HepG2 (cell line): ENCODE results near the gene PPP2R2D. TPM values are rescaled to one million over a fixed set of nuclear protein-coding genes. Genes with fewer than 3 reads are reported as not detected.
A peak's percentile ranks its signal among the peaks of the same experiment; 100 is the strongest.

Source experiments
- ATF7-NPFF ChIP-seq: sonication (generic); formaldehyde crosslinking; IDR thresholded peaks from 2 replicates; pipeline ENCODE4 v1.8.1; 2023; ENCODE audit warnings: mild to moderate bottlenecking, low read depth, missing genetic modification reagents, moderate library complexity
- EED ChIP-seq: sonication (generic); formaldehyde crosslinking; IDR thresholded peaks from 2 replicates; pipeline ENCODE4 v1.5.0; 2020; ENCODE audit warnings: mild to moderate bottlenecking, missing genetic modification reagents
- ERF ChIP-seq: IDR thresholded peaks from 2 replicates; pipeline ENCODE4 v1.6.1; 2018; ENCODE audit warnings: missing biosample characterization, missing genetic modification reagents
- GATAD1 ChIP-seq: IDR thresholded peaks from 2 replicates; pipeline ENCODE4 v1.6.1; 2016; ENCODE audit warnings: missing genetic modification reagents, missing compliant biosample characterization
- GTF3A ChIP-seq: sonication (generic); formaldehyde crosslinking; conservative IDR thresholded peaks from 2 replicates; pipeline ENCODE4 v1.4.0; 2020; ENCODE audit warnings: mild to moderate bottlenecking, missing genetic modification reagents
- HMG20B ChIP-seq: conservative IDR thresholded peaks from 2 replicates; pipeline ENCODE4 v1.6.1; 2016; ENCODE audit warnings: missing genetic modification reagents, missing compliant biosample characterization
- REST ChIP-seq, 2 experiments: IDR thresholded peaks; 2 replicates each; pipeline ENCODE4 v1.6.1; 2011 to 2012; ENCODE audit warnings: low read length in 2 of 2, borderline replicate concordance in 1 of 2, low read depth in 1 of 2, mild to moderate bottlenecking in 1 of 2, moderate library complexity in 1 of 2
- TFAP4 ChIP-seq: sonication (generic); IDR thresholded peaks from 2 replicates; pipeline ENCODE4 v1.6.1; 2016; ENCODE audit warnings: low read depth, borderline replicate concordance
- ZNF138 ChIP-seq: sonication (generic); formaldehyde crosslinking; IDR thresholded peaks from 2 replicates; pipeline ENCODE4 v1.5.0; 2020; ENCODE audit warnings: mild to moderate bottlenecking, low read depth, missing genetic modification reagents
- ZNF609 ChIP-seq: sonication (generic); formaldehyde crosslinking; IDR thresholded peaks from 2 replicates; pipeline ENCODE4 v1.4.0; 2020; ENCODE audit warnings: mild to moderate bottlenecking, missing genetic modification reagents, borderline replicate concordance
- ZNF850 ChIP-seq: sonication (generic); formaldehyde crosslinking; conservative IDR thresholded peaks from 2 replicates; pipeline ENCODE4 v1.9.0; 2021; ENCODE audit warnings: mild to moderate bottlenecking, missing genetic modification reagents
- polyA plus RNA-seq, 8 experiments: library from polyadenylated mRNA; depleted of rRNA in 3 of 8; stranded (reverse) in 7 of 8; unstranded in 1 of 8; fragments of >200 nt; fragmentation: Illumina TruSeq in 4 of 8; extraction: Trizol in 4 of 8; gene quantifications; 2 replicates each; pipeline versions ENCODE4 v1.2.1 to v1.2.3, GENCODE V29; 2011 to 2016; ENCODE audit warnings: low read depth in 4 of 8, missing spikeins in 1 of 8, mixed read lengths in 1 of 8; ENCODE audit not compliant: insufficient read depth in 1 of 8
- total RNA-seq, 5 experiments: library from RNA; depleted of rRNA; stranded (reverse); fragments of >200 nt; fragmentation: Illumina TruSeq; extraction: Trizol; gene quantifications; 2 replicates each; pipeline ENCODE4 v1.2.3, GENCODE V29; 2016; ENCODE audit warnings: low read depth in 1 of 5
- TF ChIP-seq, protein P1 (sequence below): sonication (generic); formaldehyde crosslinking; IDR thresholded peaks from 2 replicates; pipeline ENCODE4 v1.4.0; 2020; ENCODE audit warnings: missing genetic modification reagents, borderline replicate concordance
- TF ChIP-seq, protein P2 (sequence below): sonication (generic); formaldehyde crosslinking; IDR thresholded peaks from 2 replicates; pipeline ENCODE4 v1.5.0; 2020; ENCODE audit warnings: missing genetic modification reagents, mild to moderate bottlenecking, borderline replicate concordance

PPP2R2D gene
- total and polyA plus RNA-seq, 2 of the 13 experiments (the other 11 are each of a cell fraction or from before 2014, with no cell fraction given) = 32.7 to 33.2 TPM

DNA sequence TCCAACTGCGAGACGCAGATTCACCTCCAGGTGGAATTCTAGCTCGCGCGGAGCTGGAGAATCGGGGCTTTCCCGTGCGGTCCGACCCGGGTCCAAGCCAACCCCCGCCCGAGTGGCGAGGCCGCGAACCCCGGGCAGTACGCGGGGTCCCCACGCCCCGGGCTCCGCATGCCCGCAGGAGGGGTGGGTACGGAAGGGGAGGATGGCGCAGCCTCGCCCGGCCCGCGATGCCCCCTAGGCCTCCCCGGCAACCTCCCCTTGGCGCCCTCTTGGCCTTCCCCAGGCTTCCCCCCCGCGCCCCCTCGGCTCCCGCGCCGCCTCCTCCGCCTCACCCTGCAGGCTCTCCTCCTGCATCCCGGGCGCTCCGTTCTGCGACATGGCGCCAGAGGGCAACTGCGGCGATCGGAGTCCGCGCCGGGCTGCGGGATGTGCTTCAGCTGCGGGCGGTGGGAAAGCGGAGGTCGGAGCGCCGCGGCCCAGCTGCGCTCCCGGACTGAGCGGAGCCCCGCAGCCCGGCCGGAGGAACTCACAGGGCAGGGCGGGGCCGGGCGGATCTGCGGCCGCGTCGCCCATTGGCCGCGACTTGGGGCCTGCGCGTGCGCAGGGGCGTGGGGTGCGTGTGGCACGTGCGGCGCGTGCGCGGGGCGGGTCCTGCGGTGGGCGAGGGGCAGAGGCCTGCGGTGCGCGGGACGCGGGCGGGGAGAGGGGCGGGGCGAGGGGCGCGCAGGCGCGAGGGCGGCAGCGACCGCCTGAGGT is 80.8 kb downstream of the PPP2R2D start, which contains the start of gene BNIP3 (continued):
- TF ChIP-seq, protein P1, sequence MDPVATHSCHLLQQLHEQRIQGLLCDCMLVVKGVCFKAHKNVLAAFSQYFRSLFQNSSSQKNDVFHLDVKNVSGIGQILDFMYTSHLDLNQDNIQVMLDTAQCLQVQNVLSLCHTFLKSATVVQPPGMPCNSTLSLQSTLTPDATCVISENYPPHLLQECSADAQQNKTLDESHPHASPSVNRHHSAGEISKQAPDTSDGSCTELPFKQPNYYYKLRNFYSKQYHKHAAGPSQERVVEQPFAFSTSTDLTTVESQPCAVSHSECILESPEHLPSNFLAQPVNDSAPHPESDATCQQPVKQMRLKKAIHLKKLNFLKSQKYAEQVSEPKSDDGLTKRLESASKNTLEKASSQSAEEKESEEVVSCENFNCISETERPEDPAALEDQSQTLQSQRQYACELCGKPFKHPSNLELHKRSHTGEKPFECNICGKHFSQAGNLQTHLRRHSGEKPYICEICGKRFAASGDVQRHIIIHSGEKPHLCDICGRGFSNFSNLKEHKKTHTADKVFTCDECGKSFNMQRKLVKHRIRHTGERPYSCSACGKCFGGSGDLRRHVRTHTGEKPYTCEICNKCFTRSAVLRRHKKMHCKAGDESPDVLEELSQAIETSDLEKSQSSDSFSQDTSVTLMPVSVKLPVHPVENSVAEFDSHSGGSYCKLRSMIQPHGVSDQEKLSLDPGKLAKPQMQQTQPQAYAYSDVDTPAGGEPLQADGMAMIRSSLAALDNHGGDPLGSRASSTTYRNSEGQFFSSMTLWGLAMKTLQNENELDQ = 0 out of 2 replicates have a peak, but pooled peaks have one; percentile 32
- TF ChIP-seq, protein P2, sequence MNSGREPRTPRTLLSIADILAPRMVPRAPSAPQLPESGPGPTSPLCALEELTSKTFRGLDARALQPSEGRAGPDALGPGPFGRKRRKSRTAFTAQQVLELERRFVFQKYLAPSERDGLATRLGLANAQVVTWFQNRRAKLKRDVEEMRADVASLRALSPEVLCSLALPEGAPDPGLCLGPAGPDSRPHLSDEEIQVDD (CRISPR knock-in tag) = no peak
- TF ChIP-seq EED (CRISPR knock-in tag) = peak; percentile 77; the same call in 1 of the 2 replicates
- TF ChIP-seq GATAD1 (CRISPR knock-in tag) = peak; percentile 51; the same call in 1 of the 2 replicates
- TF ChIP-seq TFAP4 = peak; percentile 42; the same call in 1 of the 2 replicates
- TF ChIP-seq ZNF138 (CRISPR knock-in tag) = peak; percentile 89
- TF ChIP-seq ZNF609 (CRISPR knock-in tag) = no peak
- TF ChIP-seq HMG20B (CRISPR knock-in tag) = no peak
- peak; percentile 72; the same call in 1 of the 2 replicates for TF ChIP-seq ERF (CRISPR knock-in tag)
- TF ChIP-seq ZNF850 (CRISPR knock-in tag) = no peak
- TF ChIP-seq REST (IDR thresholded peaks at IDR 0.05; ENCODE audit: borderline replicate concordance in 1 of 2, low read depth in 1 of 2, low read length in 2 of 2) = peak in 1 of 2 experiments; percentile 64; a peak in 1 of 4 replicates
- TF ChIP-seq GTF3A (CRISPR knock-in tag) = no peak
- TF ChIP-seq ATF7-NPFF (CRISPR knock-in tag) = peak; percentile 93
